ENCODE data around the gene TULP4. TPM values are rescaled to one million over a fixed set of nuclear protein-coding genes. Genes with fewer than 3 reads are reported as not detected.
"Not testable (repeated sequence)": the region's sequence is repeated elsewhere in the genome, so short reads cannot be mapped to it uniquely, and the experiment has no call there.

Gene TULP4
- polyA plus RNA-seq, 1 donor (not counting 4 experiments of a cell fraction or from before 2014, with no cell fraction given), result 13.1 TPM

DNA sequence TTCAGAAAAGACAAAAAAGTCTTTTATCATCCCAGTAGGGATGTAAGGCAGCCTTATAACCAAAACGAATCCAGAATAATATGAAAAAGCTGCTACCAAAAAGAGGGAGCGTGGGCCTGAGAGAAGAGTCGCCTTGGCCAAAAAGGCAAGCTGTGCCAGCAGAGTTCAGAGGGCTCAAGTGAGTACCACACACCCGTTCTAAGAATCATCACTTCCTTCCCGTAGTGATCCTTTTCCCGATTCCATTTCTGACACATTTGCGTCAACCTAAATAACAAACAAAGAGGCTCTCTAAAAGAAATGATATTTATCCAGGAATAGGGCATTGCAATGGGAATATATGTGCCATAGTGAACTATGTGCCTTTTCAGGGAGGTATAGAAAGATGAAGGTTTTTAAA is 243.8 kb downstream of the TULP4 start:
- no peaks in the 10 kb centered on the region for H3K9me1 ChIP-seq (ENCODE audit: control insufficient read depth, extremely low read depth, insufficient read depth, low read length)
- no peak for FAIRE-seq
- no peaks in the 10 kb centered on the region for H3K27me3 ChIP-seq (ENCODE audit: control insufficient read depth, extremely low read depth, insufficient read depth, low read length)

DNA sequence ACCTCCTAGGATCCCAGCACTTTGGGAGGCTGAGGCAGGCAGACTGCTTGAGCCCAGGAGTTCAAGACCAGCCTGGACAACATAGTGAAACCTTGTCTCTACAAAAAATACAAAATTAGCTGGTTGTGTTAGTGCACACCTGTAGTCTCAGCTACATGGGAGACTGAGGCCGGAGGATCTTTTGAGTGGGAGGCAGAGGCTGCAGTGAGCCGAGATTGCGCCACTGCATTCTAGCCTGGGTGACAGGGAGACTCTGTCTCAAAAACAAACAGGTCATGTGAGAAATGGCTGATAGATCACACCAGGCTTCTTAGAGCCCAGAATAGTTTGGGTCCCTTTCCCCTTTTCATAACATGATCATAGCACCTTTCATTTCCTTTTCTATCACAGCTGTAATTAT is 244.8 kb downstream of the TULP4 start:
- DNase-seq (ENCODE audit: low read depth, low spot score); H3K27me3 ChIP-seq (ENCODE audit: control insufficient read depth, extremely low read depth, insufficient read depth, low read length); H3K4me3 ChIP-seq (ENCODE audit: control insufficient read depth in 2 of 3, extremely low read depth in 1 of 3, insufficient read depth in 2 of 3, low read depth in 1 of 3, low read length in 3 of 3); dilution Hi-C loops (cut with MboI; ENCODE audit: extremely low pct_ligation_motif_present, low sequenced_read_pairs); H4K20me1 ChIP-seq (ENCODE audit: control insufficient read depth, extremely low read depth, insufficient read depth, low read length); H3K9ac ChIP-seq (ENCODE audit: control insufficient read depth, extremely low read depth, insufficient read depth, low read length); H3K36me3 ChIP-seq (ENCODE audit: control insufficient read depth in 2 of 2, extremely low read depth in 1 of 2, insufficient read depth in 2 of 2, low read length in 2 of 2); H2AFZ ChIP-seq (ENCODE audit: control insufficient read depth, low read length); H3K27ac ChIP-seq (ENCODE audit: control insufficient read depth, insufficient read depth, low read length); H3K9me3 ChIP-seq (ENCODE audit: control insufficient read depth, low read depth, low read length); H3K4me2 ChIP-seq (ENCODE audit: control insufficient read depth, extremely low read depth, insufficient read depth, low read depth, low read length); FAIRE-seq; H3K9me1 ChIP-seq (ENCODE audit: control insufficient read depth, extremely low read depth, insufficient read depth, low read length): not testable (repeated sequence)
- Histone ChIP-seq H3K4me1 (ENCODE audit: control insufficient read depth, extremely low read depth, insufficient read depth, low read length) (peaks cover 17% of the 10 kb centered on the region), H3K79me2 (ENCODE audit: control insufficient read depth, insufficient read depth, low read length) (peaks cover 16% of the 10 kb centered on the region)

More for the DNA sequence above, 243.8 kb downstream of the TULP4 start:
- no peak for DNase-seq (ENCODE audit: low read depth, low spot score)
- Histone ChIP-seq H3K4me2 (ENCODE audit: control insufficient read depth, extremely low read depth, insufficient read depth, low read depth, low read length) (no peak overlapping the region), H3K36me3 (ENCODE audit: control insufficient read depth in 2 of 2, extremely low read depth in 1 of 2, insufficient read depth in 2 of 2, low read length in 2 of 2) (no peaks in the 10 kb centered on the region), H3K4me3 (ENCODE audit: control insufficient read depth in 2 of 3, extremely low read depth in 1 of 3, insufficient read depth in 2 of 3, low read depth in 1 of 3, low read length in 3 of 3) (no peak overlapping the region), H2AFZ (ENCODE audit: control insufficient read depth, low read length) (no peak overlapping the region), H3K9ac (ENCODE audit: control insufficient read depth, extremely low read depth, insufficient read depth, low read length) (no peak overlapping the region), H3K9me3 (ENCODE audit: control insufficient read depth, low read depth, low read length) (no peaks in the 10 kb centered on the region), H3K4me1 (ENCODE audit: control insufficient read depth, extremely low read depth, insufficient read depth, low read length) (peaks cover 8% of the 10 kb centered on the region), H3K27ac (ENCODE audit: control insufficient read depth, insufficient read depth, low read length) (no peak overlapping the region), H3K79me2 (ENCODE audit: control insufficient read depth, insufficient read depth, low read length) (peaks cover 6% of the 10 kb centered on the region), H4K20me1 (ENCODE audit: control insufficient read depth, extremely low read depth, insufficient read depth, low read length) (no peaks in the 10 kb centered on the region)
- TF ChIP-seq CTCF (optimal IDR thresholded peaks at IDR 0.05 in 1 of 3, IDR thresholded peaks at IDR 0.05 in 1 of 3, conservative IDR thresholded peaks at IDR 0.05 in 1 of 3; ENCODE audit: extremely low read depth in 1 of 3, insufficient read depth in 2 of 3, low read length in 3 of 3) (no peak), EZH2 (IDR thresholded peaks at IDR 0.05; ENCODE audit: low read length) (no peak)
- dilution Hi-C loops (cut with MboI; ENCODE audit: extremely low pct_ligation_motif_present, low sequenced_read_pairs), result no loop called here

DNA sequence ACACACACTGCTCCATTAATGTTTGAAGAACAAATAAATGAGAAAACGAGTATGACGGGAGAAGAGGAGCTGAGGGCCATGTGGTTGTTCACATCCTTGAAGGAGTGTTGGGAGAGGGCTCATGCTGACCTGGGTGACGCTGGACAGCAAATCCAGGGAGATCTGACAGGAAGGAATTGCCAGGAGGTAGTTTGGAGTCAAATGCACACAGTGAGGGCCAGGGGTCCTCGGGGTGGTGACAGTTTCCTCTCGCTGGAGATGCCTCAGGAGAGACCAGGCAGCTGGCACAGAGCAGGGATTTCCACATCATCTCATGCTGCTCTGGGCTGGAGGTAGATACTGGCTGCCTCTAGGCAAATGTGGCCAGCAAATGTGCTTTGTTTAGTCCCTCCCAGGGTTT is 245.7 kb downstream of the TULP4 start:
- H2AFZ ChIP-seq (ENCODE audit: control insufficient read depth, low read length), result no peak overlapping the region

More for the DNA sequence above, 245.7 kb downstream of the TULP4 start:
- DNase-seq (ENCODE audit: low read depth, low spot score) (no peak), FAIRE-seq (no peak)
- no peaks in the 10 kb centered on the region for H3K9me3 ChIP-seq (ENCODE audit: control insufficient read depth, low read depth, low read length)
- H3K4me1 ChIP-seq (ENCODE audit: control insufficient read depth, extremely low read depth, insufficient read depth, low read length), result peaks cover 17% of the 10 kb centered on the region
- TF ChIP-seq CTCF (optimal IDR thresholded peaks at IDR 0.05 in 1 of 3, IDR thresholded peaks at IDR 0.05 in 1 of 3, conservative IDR thresholded peaks at IDR 0.05 in 1 of 3; ENCODE audit: extremely low read depth in 1 of 3, insufficient read depth in 2 of 3, low read length in 3 of 3) (no peak), EZH2 (IDR thresholded peaks at IDR 0.05; ENCODE audit: low read length) (no peak)
- dilution Hi-C loops (cut with MboI; ENCODE audit: extremely low pct_ligation_motif_present, low sequenced_read_pairs), result no loop called here
- peaks cover 0 to 5% of the 10 kb centered on the region in 2 experiments for H3K36me3 ChIP-seq (ENCODE audit: control insufficient read depth in 2 of 2, extremely low read depth in 1 of 2, insufficient read depth in 2 of 2, low read length in 2 of 2)
- no peak overlapping the region for H3K27ac ChIP-seq (ENCODE audit: control insufficient read depth, insufficient read depth, low read length)
- H3K27me3 ChIP-seq (ENCODE audit: control insufficient read depth, extremely low read depth, insufficient read depth, low read length), result no peaks in the 10 kb centered on the region
- H3K9me1 ChIP-seq (ENCODE audit: control insufficient read depth, extremely low read depth, insufficient read depth, low read length), result no peaks in the 10 kb centered on the region
- no peak overlapping the region for H3K9ac ChIP-seq (ENCODE audit: control insufficient read depth, extremely low read depth, insufficient read depth, low read length)
- no peaks in the 10 kb centered on the region for H4K20me1 ChIP-seq (ENCODE audit: control insufficient read depth, extremely low read depth, insufficient read depth, low read length)
- H3K4me2 ChIP-seq (ENCODE audit: control insufficient read depth, extremely low read depth, insufficient read depth, low read depth, low read length), result no peak overlapping the region
- no peak overlapping the region for H3K4me3 ChIP-seq (ENCODE audit: control insufficient read depth in 2 of 3, extremely low read depth in 1 of 3, insufficient read depth in 2 of 3, low read depth in 1 of 3, low read length in 3 of 3)
- H3K79me2 ChIP-seq (ENCODE audit: control insufficient read depth, insufficient read depth, low read length), result peaks cover 24% of the 10 kb centered on the region

Measured in keratinocyte (primary cell).